Measurements from ENCODE around the gene NHLH1.

DNA sequence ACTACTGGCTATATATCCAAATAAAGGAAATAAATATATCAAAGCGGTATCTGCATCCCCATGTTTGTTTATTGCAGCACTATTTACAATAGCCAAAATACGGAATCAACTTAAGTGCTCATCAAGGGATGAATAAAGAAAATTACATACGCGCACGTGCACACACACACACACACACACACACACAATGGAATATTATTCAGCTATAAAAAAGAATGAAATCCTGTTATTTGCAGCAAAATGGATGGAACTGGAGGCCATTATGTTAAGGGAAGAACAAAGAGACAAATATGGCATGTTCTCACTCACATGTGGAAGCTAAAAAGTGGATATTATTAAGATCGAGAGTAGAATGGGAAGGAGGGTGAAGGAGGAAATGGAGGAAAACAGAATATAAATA, 44.0 kb upstream of the NHLH1 start:
- TF ChIP-seq POLR2AphosphoS5 (IDR thresholded peaks at IDR 0.05; ENCODE audit: borderline replicate concordance, low read depth, low read length): no peak
- no peak for TF ChIP-seq FOXP2 (optimal IDR thresholded peaks at IDR 0.05; ENCODE audit: control extremely low read depth, extremely low read length, insufficient read depth)
